SK-N-SH treated with all-trans-retinoic acid at 6 μM for 48 hours (cell line): ENCODE data around the gene TDRD9.

Source experiments
- CSRNP3 ChIP-seq: fragments of 250-450 bp; sonication (Bioruptor Pico); IDR thresholded peaks from 2 replicates; pipeline ENCODE4 v1.5.1; 2021; ENCODE audit warnings: mild to moderate bottlenecking, moderate library complexity
- PATZ1 ChIP-seq: fragments of 250-450 bp; sonication (Bioruptor Pico); IDR thresholded peaks from 2 replicates; pipeline ENCODE4 v1.8.0; 2020; ENCODE audit warnings: mild to moderate bottlenecking, moderate library complexity, borderline replicate concordance
- ZNF565 ChIP-seq: fragments of 450-650 bp; formaldehyde crosslinking; conservative IDR thresholded peaks from 2 replicates; pipeline ENCODE4 v1.5.0; 2020; ENCODE audit warnings: low read depth, mild to moderate bottlenecking, moderate library complexity

GRCh38 chr14:103949131-103949790 is 21.0 kb downstream of the TDRD9 start:
- TF ChIP-seq PATZ1 (no peak), ZNF565 (CRISPR knock-in tag) (no peak), CSRNP3 (CRISPR knock-in tag) (no peak)
